ENCODE results near the gene SCN5A. TPM values are rescaled to one million over a fixed set of nuclear protein-coding genes. Genes with fewer than 3 reads are reported as not detected.

SCN5A gene
- total RNA-seq, 1 experiment from 2014 or later, result 0.54 TPM

DNA sequence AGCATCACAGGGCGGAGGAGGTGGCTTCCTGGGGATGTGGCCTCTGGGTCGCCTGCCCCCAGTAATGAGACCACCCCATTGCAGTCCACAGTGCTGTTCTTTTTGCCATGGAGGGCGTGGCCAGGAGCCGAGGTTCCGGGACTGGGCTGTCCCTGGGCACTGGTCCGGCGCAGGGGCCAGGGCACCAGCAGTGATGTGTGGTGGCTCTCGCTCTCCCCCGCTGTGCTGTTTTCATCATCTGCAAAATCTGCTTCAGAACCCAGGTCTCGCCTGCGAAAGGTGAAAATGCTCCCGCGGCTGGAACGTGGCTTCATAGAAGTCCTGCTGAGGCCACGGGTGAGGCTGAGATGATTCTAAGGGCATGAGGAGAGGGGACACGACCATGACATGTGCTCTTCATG is 45.8 kb downstream of the SCN5A start:
- H3K4me1 ChIP-seq (ENCODE audit: insufficient read depth, low read length, poor library complexity, severe bottlenecking), result no peaks in the 10 kb centered on the region
- H3K27ac ChIP-seq (ENCODE audit: low read depth, low read length, poor library complexity, severe bottlenecking), result no peak overlapping the region
- intact Hi-C loops (cut with micrococcal nuclease; ENCODE audit: unreplicated experiment), result no loop called here
- H3K4me3 ChIP-seq (ENCODE audit: low read depth, low read length, poor library complexity, severe bottlenecking), result no peak overlapping the region
- BruUV-seq (replicated peaks), result no TSS peak
- no peak for TF ChIP-seq CTCF (conservative IDR thresholded peaks at IDR 0.05; ENCODE audit: low read depth, low read length)
- TF ChIP-seq EZH2 (IDR thresholded peaks at IDR 0.05; ENCODE audit: borderline replicate concordance, low read depth, low read length, poor library complexity, severe bottlenecking), result no peak
- DNase-seq (ENCODE audit: low spot score), result no peak
- H3K27me3 ChIP-seq (replicated peaks; ENCODE audit: insufficient read depth, low read depth, low read length, poor library complexity), result no peaks in the 10 kb centered on the region
- CTCF ChIA-PET, result no interaction called here
- H3K9me3 ChIP-seq (ENCODE audit: low read depth, low read length, poor library complexity, severe bottlenecking), result no peaks in the 10 kb centered on the region
- no peaks in the 10 kb centered on the region for H3K36me3 ChIP-seq (ENCODE audit: insufficient read depth, low read length, poor library complexity, severe bottlenecking)
- POLR2A ChIA-PET (ENCODE audit: low non-redundant PET), result no interaction called here

DNA sequence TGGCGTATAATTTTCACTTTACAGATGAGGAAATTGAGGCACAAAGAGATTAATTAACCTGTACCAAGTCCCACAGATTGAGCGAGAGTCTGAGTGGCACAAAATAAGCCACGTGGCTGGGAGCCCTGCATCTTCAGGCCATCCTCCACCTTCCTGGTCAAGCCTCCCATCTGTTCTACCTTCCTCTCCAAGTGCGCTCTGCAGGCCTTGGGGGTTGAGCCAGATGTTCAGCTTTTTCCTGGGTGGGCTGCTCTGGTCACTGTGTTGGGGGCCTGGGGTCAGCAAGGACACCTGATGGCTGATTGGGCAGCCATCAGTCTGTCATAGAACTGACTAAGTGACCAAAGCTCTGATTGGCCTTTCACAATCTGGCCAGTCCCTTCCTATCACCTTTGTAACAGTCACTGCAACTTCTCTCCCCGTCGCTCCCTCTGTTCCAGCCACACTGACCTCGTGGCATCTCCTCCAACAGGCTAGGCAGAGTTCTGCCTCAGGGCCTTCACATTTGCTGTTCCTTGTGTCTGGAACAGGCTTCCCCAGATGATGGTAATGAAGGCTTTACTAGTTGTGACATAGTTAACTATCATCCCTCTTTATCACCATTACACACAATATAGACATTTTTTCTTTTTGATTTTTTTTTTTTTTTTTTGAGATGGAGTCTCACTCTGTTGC is 46.8 kb downstream of the SCN5A start:
- BruUV-seq (replicated peaks), result no TSS peak
- Histone ChIP-seq H3K27ac (ENCODE audit: low read depth, low read length, poor library complexity, severe bottlenecking) (no peak overlapping the region), H3K4me1 (ENCODE audit: insufficient read depth, low read length, poor library complexity, severe bottlenecking) (no peaks in the 10 kb centered on the region), H3K4me3 (ENCODE audit: low read depth, low read length, poor library complexity, severe bottlenecking) (no peak overlapping the region), H3K27me3 (replicated peaks; ENCODE audit: insufficient read depth, low read depth, low read length, poor library complexity) (no peaks in the 10 kb centered on the region), H3K9me3 (ENCODE audit: low read depth, low read length, poor library complexity, severe bottlenecking) (no peaks in the 10 kb centered on the region), H3K36me3 (ENCODE audit: insufficient read depth, low read length, poor library complexity, severe bottlenecking) (no peaks in the 10 kb centered on the region)
- intact Hi-C loops (cut with micrococcal nuclease; ENCODE audit: unreplicated experiment), result no loop called here
- CTCF ChIA-PET, result no interaction called here
- POLR2A ChIA-PET (ENCODE audit: low non-redundant PET), result no interaction called here
- DNase-seq (ENCODE audit: low spot score), result no peak
- TF ChIP-seq EZH2 (IDR thresholded peaks at IDR 0.05; ENCODE audit: borderline replicate concordance, low read depth, low read length, poor library complexity, severe bottlenecking) (no peak), CTCF (conservative IDR thresholded peaks at IDR 0.05; ENCODE audit: low read depth, low read length) (no peak)

- no peak for TF ChIP-seq CTCF (conservative IDR thresholded peaks at IDR 0.05; ENCODE audit: low read depth, low read length)
- TF ChIP-seq EZH2 (IDR thresholded peaks at IDR 0.05; ENCODE audit: borderline replicate concordance, low read depth, low read length, poor library complexity, severe bottlenecking), result no peak
- Histone ChIP-seq H3K4me1 (ENCODE audit: insufficient read depth, low read length, poor library complexity, severe bottlenecking) (no peaks in the 10 kb centered on the region), H3K27me3 (replicated peaks; ENCODE audit: insufficient read depth, low read depth, low read length, poor library complexity) (no peaks in the 10 kb centered on the region), H3K9me3 (ENCODE audit: low read depth, low read length, poor library complexity, severe bottlenecking) (no peaks in the 10 kb centered on the region), H3K4me3 (ENCODE audit: low read depth, low read length, poor library complexity, severe bottlenecking) (no peak overlapping the region), H3K36me3 (ENCODE audit: insufficient read depth, low read length, poor library complexity, severe bottlenecking) (no peaks in the 10 kb centered on the region), H3K27ac (ENCODE audit: low read depth, low read length, poor library complexity, severe bottlenecking) (no peak overlapping the region)
- ChIA-PET POLR2A (ENCODE audit: low non-redundant PET) (no interaction called here), CTCF (no interaction called here)
- intact Hi-C loops (cut with micrococcal nuclease; ENCODE audit: unreplicated experiment), result no loop called here
- BruUV-seq (replicated peaks), result no TSS peak
- DNase-seq (ENCODE audit: low spot score), result peak; percentile 34
Observed at GRCh38 chr3:38601956-38602550, 47.4 kb downstream of the SCN5A start.

Measured in A673 (cell line).